Neural cell (in vitro differentiated cells): Measurements from ENCODE around the gene JAG2. TPM values are rescaled to one million over a fixed set of nuclear protein-coding genes. Genes with fewer than 3 reads are reported as not detected.

ENCODE experiments used
- H2AFZ ChIP-seq: fragments of 200-600, 300-800 bp; sonication (generic), shearing (Covaris generic); 2 replicates; pipeline ENCODE4 v1.6.0; 2014; ENCODE audit warnings: low read depth, mild to moderate bottlenecking, antibody characterized with exemption, low read length, moderate library complexity
- H3F3A ChIP-seq: fragments of 200-600 bp; shearing (Covaris generic); 2 replicates; pipeline ENCODE4 v1.6.1; 2016; ENCODE audit warnings: mild to moderate bottlenecking, moderate library complexity, mixed read lengths, antibody characterized with exemption, low read length; ENCODE audit not compliant: insufficient read depth, poor library complexity, severe bottlenecking
- H3K27ac ChIP-seq: fragments of 200-600, 300-800 bp; sonication (generic), shearing (Covaris generic); 2 replicates; pipeline ENCODE4 v1.5.1; 2014; ENCODE audit warnings: mild to moderate bottlenecking, low read length, moderate library complexity
- H3K27me3 ChIP-seq: fragments of 300-800, 200-600 bp; sonication (generic), shearing (Covaris generic); 2 replicates; pipeline ENCODE4 v1.6.0; 2014; ENCODE audit warnings: mild to moderate bottlenecking, low read depth, low read length, moderate library complexity; ENCODE audit not compliant: insufficient read depth
- H3K36me3 ChIP-seq: fragments of 300-800, 200-600 bp; sonication (generic), shearing (Covaris generic); 2 replicates; pipeline ENCODE4 v1.5.1; 2014; ENCODE audit warnings: mild to moderate bottlenecking, antibody characterized with exemption, low read length, moderate library complexity; ENCODE audit not compliant: insufficient read depth
- H3K4me2 ChIP-seq: fragments of 300-800, 200-600 bp; sonication (generic), shearing (Covaris generic); 2 replicates; pipeline ENCODE4 v1.6.0; 2014; ENCODE audit warnings: mild to moderate bottlenecking, low read length
- H3K4me3 ChIP-seq: fragments of 300-800, 200-600 bp; sonication (generic), shearing (Covaris generic); 2 replicates; pipeline ENCODE4 v1.5.1; 2014; ENCODE audit warnings: mild to moderate bottlenecking, low read length, moderate library complexity
- H3K79me2 ChIP-seq: fragments of 200-600 bp; shearing (Covaris generic); replicated peaks from 2 replicates; pipeline ENCODE4 v1.6.0; 2014; ENCODE audit warnings: mild to moderate bottlenecking, low read length, moderate library complexity; ENCODE audit not compliant: insufficient read depth
- H3K9ac ChIP-seq: fragments of 300-800, 200-600 bp; sonication (generic), shearing (Covaris generic); 2 replicates; pipeline ENCODE4 v1.6.1; 2016; ENCODE audit warnings: mild to moderate bottlenecking, low read length, mixed read lengths
- H3K9me2 ChIP-seq: fragments of 200-600 bp; shearing (Covaris generic); 2 replicates; pipeline ENCODE4 v1.6.1; 2016; ENCODE audit warnings: mild to moderate bottlenecking, low read length, mixed read lengths; ENCODE audit not compliant: insufficient read depth
- H3K9me3 ChIP-seq: fragments of 200-600, 300-800 bp; sonication (generic), shearing (Covaris generic); 2 replicates; pipeline ENCODE4 v1.6.1; 2016; ENCODE audit warnings: mild to moderate bottlenecking, mixed run types, low read length, moderate library complexity, mixed read lengths
- H4K20me1 ChIP-seq: fragments of 200-600 bp; shearing (Covaris generic); 2 replicates; pipeline ENCODE4 v1.6.1; 2016; ENCODE audit warnings: mild to moderate bottlenecking, mixed run types; ENCODE audit not compliant: insufficient read depth
- CTCF ChIP-seq: fragments of 450-650 bp; IDR thresholded peaks from 2 replicates; pipeline ENCODE4 v1.5.1; 2014; ENCODE audit warnings: antibody characterized with exemption, mild to moderate bottlenecking, moderate library complexity; ENCODE audit not compliant: poor library complexity, severe bottlenecking
- EP300 ChIP-seq: fragments of 450-650 bp; conservative IDR thresholded peaks from 2 replicates; pipeline ENCODE4 v1.6.1; 2014; ENCODE audit warnings: antibody characterized with exemption, mild to moderate bottlenecking, moderate library complexity; ENCODE audit not compliant: poor library complexity, severe bottlenecking
- EZH2 ChIP-seq: fragments of 200-600, 300-800 bp; shearing (Covaris generic), sonication (generic); IDR thresholded peaks from 2 replicates; pipeline ENCODE4 v1.6.1; 2014; ENCODE audit warnings: antibody characterized with exemption, low read length, borderline replicate concordance, mild to moderate bottlenecking; ENCODE audit not compliant: insufficient read depth, poor library complexity, severe bottlenecking
- MXI1 ChIP-seq: fragments of 450-650 bp; conservative IDR thresholded peaks from 2 replicates; pipeline ENCODE4 v1.6.1; 2014; ENCODE audit warnings: antibody characterized with exemption, mild to moderate bottlenecking; ENCODE audit not compliant: poor library complexity, severe bottlenecking
- POLR2AphosphoS5 ChIP-seq: IDR thresholded peaks from 2 replicates; pipeline ENCODE4 v1.6.1; 2012
- RAD21 ChIP-seq: fragments of 450-650 bp; conservative IDR thresholded peaks from 2 replicates; pipeline ENCODE4 v1.6.1; 2014; ENCODE audit warnings: antibody characterized with exemption, mild to moderate bottlenecking, moderate library complexity
- REST ChIP-seq: IDR thresholded peaks from 2 replicates; pipeline ENCODE4 v1.6.1; 2012; ENCODE audit warnings: borderline replicate concordance
- SMC3 ChIP-seq: fragments of 450-650 bp; conservative IDR thresholded peaks from 2 replicates; pipeline ENCODE4 v1.6.1; 2014; ENCODE audit warnings: antibody characterized with exemption, mild to moderate bottlenecking, moderate library complexity; ENCODE audit not compliant: poor library complexity
- TAF1 ChIP-seq: IDR thresholded peaks from 2 replicates; pipeline ENCODE4 v1.6.1; 2012; ENCODE audit warnings: low read depth
- polyA plus RNA-seq: library from polyadenylated mRNA; depleted of rRNA; stranded (reverse); fragments of >200 nt; gene quantifications from 2 replicates; pipeline ENCODE4 v1.2.3, GENCODE V29; 2014
- small RNA-seq, 3 experiments: library from RNA; depleted of rRNA; stranded (forward); fragments of <200 nt; gene quantifications; one replicate each; pipeline ENCODE3, GENCODE V24; 2012

JAG2 gene
- polyA plus RNA-seq, 1 donor from 2014 or later, result 20.3 TPM

GRCh38 chr14:105091054-105091516, 77.5 kb downstream of the JAG2 start:
- H2AFZ ChIP-seq, result no peak overlapping the region
- no peaks in the 10 kb centered on the region for H4K20me1 ChIP-seq
- no peaks in the 10 kb centered on the region for H3K36me3 ChIP-seq
- TF ChIP-seq TAF1 (no peak), SMC3 (no peak), MXI1 (no peak), REST (no peak), RAD21 (no peak), POLR2AphosphoS5 (no peak), EZH2 (no peak), EP300 (no peak), CTCF (no peak)
- no peak overlapping the region for H3K4me2 ChIP-seq
- no peaks in the 10 kb centered on the region for H3F3A ChIP-seq
- no peak overlapping the region for H3K4me3 ChIP-seq
- no peaks in the 10 kb centered on the region for H3K79me2 ChIP-seq
- no peak overlapping the region for H3K9ac ChIP-seq
- no peak overlapping the region for H3K27ac ChIP-seq
- no peaks in the 10 kb centered on the region for H3K9me2 ChIP-seq
- H3K27me3 ChIP-seq, result peaks cover 55% of the 10 kb centered on the region
- H3K9me3 ChIP-seq, result no peaks in the 10 kb centered on the region

Small RNAs within 50 kb of the gene (small RNA-seq; reads per million reads assigned to genes)
- gene AL512356.2, result 0 reads per million in 3 experiments
- 0 to 1.3 (median 1.0) reads per million in 3 experiments for gene MIR6765

Other genes starting within 250 kb of the JAG2 start
- gene PLD4, start 243.9 kb downstream of the JAG2 start, polyA plus RNA-seq, result not detected in 2 replicates
- 0.82 and 1.4 TPM in 2 replicates for gene AHNAK2, start 190.4 kb downstream of the JAG2 start, polyA plus RNA-seq
- gene CLBA1, start 183.0 kb downstream of the JAG2 start, polyA plus RNA-seq, result 27.8 and 28.6 TPM in 2 replicates
- 5.4 and 9.1 TPM in 2 replicates for gene CDCA4, start 147.7 kb downstream of the JAG2 start, polyA plus RNA-seq
- gene GPR132, start 103.3 kb downstream of the JAG2 start, polyA plus RNA-seq, result not detected in 2 replicates
- gene NUDT14, start 12.5 kb upstream of the JAG2 start, polyA plus RNA-seq, result 33.7 and 55.0 TPM in 2 replicates
- 94.1 and 120 TPM in 2 replicates for gene BTBD6, start 79.8 kb upstream of the JAG2 start, polyA plus RNA-seq
- 69.4 and 71.1 TPM in 2 replicates for gene BRF1, start 132.2 kb upstream of the JAG2 start, polyA plus RNA-seq
- gene PACS2, start 146.0 kb upstream of the JAG2 start, polyA plus RNA-seq, result 77.7 and 110 TPM in 2 replicates
- gene TEX22, start 229.8 kb upstream of the JAG2 start, polyA plus RNA-seq, result 0.22 TPM in 1 of 2 replicates, not detected in the other